Effector memory CD8-positive, alpha-beta T cell (primary cell): ENCODE results near the gene SEMA3D.

Experiments
- ATAC-seq: fragments of 150-1000 bp; cut with Tn5 transposase; replicated peaks from 2 replicates; pipeline ENCODE4 v1.10.0; 2021; ENCODE audit warnings: mild to moderate bottlenecking, moderate library complexity
- DNase-seq, 3 experiments: peaks; one replicate each; pipeline ENCODE4 v3.0.0; 2021
- H3K27ac Mint-ChIP-seq, 2 donors: one replicate each; pipeline ENCODE4 v1.8.0; 2022; ENCODE audit warnings: mild to moderate bottlenecking in 2 of 2, mixed read lengths in 2 of 2, moderate library complexity in 2 of 2
- H3K27me3 Mint-ChIP-seq, 2 donors: one replicate each; pipeline ENCODE4 v1.8.0; 2022; ENCODE audit warnings: mixed read lengths in 2 of 2
- H3K36me3 Mint-ChIP-seq: one replicate; pipeline ENCODE4 v1.8.0; 2022; ENCODE audit warnings: mild to moderate bottlenecking, moderate library complexity, mixed read lengths; ENCODE audit not compliant: insufficient read depth
- H3K4me1 Mint-ChIP-seq, 2 donors: one replicate each; pipeline ENCODE4 v1.8.0; 2022; ENCODE audit warnings: low read depth in 2 of 2, mixed read lengths in 2 of 2
- H3K4me3 Mint-ChIP-seq, 2 donors: one replicate each; pipeline ENCODE4 v1.8.0; 2022; ENCODE audit warnings: mild to moderate bottlenecking in 2 of 2, mixed read lengths in 2 of 2, moderate library complexity in 2 of 2
- H3K9me3 Mint-ChIP-seq, 2 donors: one replicate each; pipeline ENCODE4 v1.8.0; 2022; ENCODE audit warnings: mixed read lengths in 2 of 2

Gene SEMA3D

GRCh38 chr7:85021101-85021704, 165.7 kb downstream of the SEMA3D start:
- Mint-ChIP-seq H3K36me3 (no peaks in the 10 kb centered on the region), H3K27me3 (no peaks in the 10 kb centered on the region), H3K4me1 (no peaks in the 10 kb centered on the region), H3K27ac (no peak overlapping the region), H3K4me3 (no peak overlapping the region), H3K9me3 (peaks cover 3 to 12% of the 10 kb centered on the region in 2 donors)
- DNase-seq (no peak), ATAC-seq (no peak)

- Mint-ChIP-seq H3K36me3 (no peaks in the 10 kb centered on the region), H3K27me3 (no peaks in the 10 kb centered on the region), H3K27ac (no peak overlapping the region), H3K4me3 (no peak overlapping the region), H3K4me1 (no peaks in the 10 kb centered on the region), H3K9me3 (peaks cover 2 to 14% of the 10 kb centered on the region in 2 donors)
- ATAC-seq (no peak), DNase-seq (no peak)
Measured at GRCh38 chr7:85019778-85020177, 167.1 kb downstream of the SEMA3D start.

- no peak for DNase-seq
- peaks cover 2 to 14% of the 10 kb centered on the region in 2 donors for H3K9me3 Mint-ChIP-seq
- H3K27ac Mint-ChIP-seq, result no peak overlapping the region
- H3K36me3 Mint-ChIP-seq, result no peaks in the 10 kb centered on the region
- H3K4me3 Mint-ChIP-seq, result no peak overlapping the region
- H3K27me3 Mint-ChIP-seq, result no peaks in the 10 kb centered on the region
- ATAC-seq, result no peak
- H3K4me1 Mint-ChIP-seq, result no peaks in the 10 kb centered on the region
Measured at GRCh38 chr7:85019176-85019575, 167.7 kb downstream of the SEMA3D start.

- H3K4me3 Mint-ChIP-seq, result no peak overlapping the region
- H3K4me1 Mint-ChIP-seq, result no peaks in the 10 kb centered on the region
- H3K27me3 Mint-ChIP-seq, result no peaks in the 10 kb centered on the region
- DNase-seq, result no peak
- peaks cover 3 to 14% of the 10 kb centered on the region in 2 donors for H3K9me3 Mint-ChIP-seq
- ATAC-seq, result no peak
- no peak overlapping the region for H3K27ac Mint-ChIP-seq
- no peaks in the 10 kb centered on the region for H3K36me3 Mint-ChIP-seq
Measured at GRCh38 chr7:85018498-85018897, 168.4 kb downstream of the SEMA3D start.

- DNase-seq (no peak), ATAC-seq (no peak)
- Mint-ChIP-seq H3K4me3 (no peak overlapping the region), H3K36me3 (no peaks in the 10 kb centered on the region), H3K27me3 (no peaks in the 10 kb centered on the region), H3K4me1 (no peaks in the 10 kb centered on the region), H3K27ac (no peak overlapping the region), H3K9me3 (peaks cover 7 to 14% of the 10 kb centered on the region in 2 donors)
Measured at GRCh38 chr7:85016286-85016685, 170.6 kb downstream of the SEMA3D start.

- H3K27ac Mint-ChIP-seq, result no peak overlapping the region
- no peaks in the 10 kb centered on the region for H3K4me1 Mint-ChIP-seq
- no peak for ATAC-seq
- peaks cover 14 to 20% of the 10 kb centered on the region in 2 donors for H3K9me3 Mint-ChIP-seq
- H3K36me3 Mint-ChIP-seq, result no peaks in the 10 kb centered on the region
- no peak for DNase-seq
- no peaks in the 10 kb centered on the region for H3K27me3 Mint-ChIP-seq
- H3K4me3 Mint-ChIP-seq, result no peak overlapping the region
Measured at GRCh38 chr7:85014936-85015660, 171.8 kb downstream of the SEMA3D start.

GRCh38 chr7:85011127-85011526, 175.7 kb downstream of the SEMA3D start:
- H3K27me3 Mint-ChIP-seq, result no peaks in the 10 kb centered on the region
- no peak overlapping the region for H3K4me3 Mint-ChIP-seq
- no peak overlapping the region for H3K27ac Mint-ChIP-seq
- no peaks in the 10 kb centered on the region for H3K36me3 Mint-ChIP-seq
- no peaks in the 10 kb centered on the region for H3K4me1 Mint-ChIP-seq
- DNase-seq (no peak), ATAC-seq (no peak)
- peaks cover 12 to 15% of the 10 kb centered on the region in 2 donors for H3K9me3 Mint-ChIP-seq

GRCh38 chr7:85010306-85010705, 176.6 kb downstream of the SEMA3D start:
- Mint-ChIP-seq H3K4me3 (no peak overlapping the region), H3K4me1 (no peaks in the 10 kb centered on the region), H3K27me3 (no peaks in the 10 kb centered on the region), H3K9me3 (peaks cover 12 to 13% of the 10 kb centered on the region in 2 donors), H3K27ac (no peak overlapping the region), H3K36me3 (no peaks in the 10 kb centered on the region)
- no peak for DNase-seq
- no peak for ATAC-seq

- H3K27me3 Mint-ChIP-seq, result no peaks in the 10 kb centered on the region
- H3K27ac Mint-ChIP-seq, result no peak overlapping the region
- DNase-seq (no peak), ATAC-seq (no peak)
- H3K4me1 Mint-ChIP-seq, result no peaks in the 10 kb centered on the region
- peaks cover 7 to 13% of the 10 kb centered on the region in 2 donors for H3K9me3 Mint-ChIP-seq
- no peak overlapping the region for H3K4me3 Mint-ChIP-seq
- no peaks in the 10 kb centered on the region for H3K36me3 Mint-ChIP-seq
Measured at GRCh38 chr7:85006754-85007153, 180.1 kb downstream of the SEMA3D start.

GRCh38 chr7:85004402-85004801, 182.5 kb downstream of the SEMA3D start:
- Mint-ChIP-seq H3K27me3 (no peaks in the 10 kb centered on the region), H3K4me1 (no peaks in the 10 kb centered on the region), H3K27ac (no peak overlapping the region), H3K9me3 (peaks cover 0 to 4% of the 10 kb centered on the region in 2 donors), H3K36me3 (no peaks in the 10 kb centered on the region), H3K4me3 (no peak overlapping the region)
- no peak for DNase-seq
- ATAC-seq, result no peak

- ATAC-seq (no peak), DNase-seq (no peak)
- no peaks in the 10 kb centered on the region for H3K4me1 Mint-ChIP-seq
- peaks cover 0 to 4% of the 10 kb centered on the region in 2 donors for H3K9me3 Mint-ChIP-seq
- no peak overlapping the region for H3K4me3 Mint-ChIP-seq
- no peaks in the 10 kb centered on the region for H3K36me3 Mint-ChIP-seq
- H3K27ac Mint-ChIP-seq, result no peak overlapping the region
- H3K27me3 Mint-ChIP-seq, result no peaks in the 10 kb centered on the region
Measured at GRCh38 chr7:85001495-85002345, 185.1 kb downstream of the SEMA3D start.

GRCh38 chr7:85000735-85001350, 186.0 kb downstream of the SEMA3D start:
- Mint-ChIP-seq H3K27me3 (no peaks in the 10 kb centered on the region), H3K4me3 (no peak overlapping the region), H3K9me3 (peaks cover 0 to 4% of the 10 kb centered on the region in 2 donors), H3K36me3 (no peaks in the 10 kb centered on the region), H3K27ac (no peak overlapping the region), H3K4me1 (no peaks in the 10 kb centered on the region)
- DNase-seq (no peak), ATAC-seq (no peak)

GRCh38 chr7:84999450-84999849, 187.4 kb downstream of the SEMA3D start:
- Mint-ChIP-seq H3K27me3 (no peaks in the 10 kb centered on the region), H3K4me1 (no peaks in the 10 kb centered on the region), H3K4me3 (no peak overlapping the region), H3K9me3 (peaks cover 0 to 4% of the 10 kb centered on the region in 2 donors), H3K36me3 (no peaks in the 10 kb centered on the region), H3K27ac (no peak overlapping the region)
- no peak for DNase-seq
- ATAC-seq, result no peak
